Tibial nerve (tissue), 4 donors: ENCODE measurements around the gene NMT1.

Experiments
- CTCF ChIP-seq, 5 experiments: fragments of 200-600 bp in 3 of 5; fragments of 450-650 bp in 2 of 5; sonication (generic) in 3 of 5; IDR thresholded peaks; one replicate each; pipeline ENCODE4 v1.5.1; 2016 to 2019; ENCODE audit warnings: antibody characterized with exemption in 5 of 5, mild to moderate bottlenecking in 3 of 5, moderate library complexity in 2 of 5
- EP300 ChIP-seq, 2 donors: sonication (generic); formaldehyde crosslinking; IDR thresholded peaks; one replicate each; pipeline ENCODE4 v1.6.1; 2017; ENCODE audit warnings: antibody characterized with exemption in 2 of 2, mild to moderate bottlenecking in 1 of 2
- POLR2A ChIP-seq, 2 donors: fragments of 450-650 bp; IDR thresholded peaks; one replicate each; pipeline ENCODE4 v1.6.1; 2017; ENCODE audit warnings: antibody characterized with exemption in 2 of 2, mild to moderate bottlenecking in 2 of 2, moderate library complexity in 2 of 2

GRCh38 chr17:45132572-45133463 lies 71.7 kb downstream of the NMT1 start:
- peak in 1 of 2 donors; percentile 92 for TF ChIP-seq EP300 (IDR thresholded peaks at IDR 0.05)
- TF ChIP-seq CTCF (IDR thresholded peaks at IDR 0.05) = peak; percentile 84 to 93 (median 90)
- TF ChIP-seq POLR2A (IDR thresholded peaks at IDR 0.05) = peak in 1 of 2 donors; percentile 75
